H7 (cell line): ENCODE data around the gene CARNS1. TPM values are rescaled to one million over a fixed set of nuclear protein-coding genes. Genes with fewer than 3 reads are reported as not detected.

ENCODE experiments used
- DNase-seq: peaks from one replicate; pipeline ENCODE4 v3.0.0; 2012
- H3K27me3 ChIP-seq: 2 replicates; pipeline ENCODE4 v1.6.0; 2011; ENCODE audit warnings: mild to moderate bottlenecking, low read length; ENCODE audit not compliant: control insufficient read depth, insufficient read depth
- H3K36me3 ChIP-seq: replicated peaks from 2 replicates; pipeline ENCODE4 v1.5.1; 2011; ENCODE audit warnings: low read length; ENCODE audit not compliant: control insufficient read depth, insufficient read depth
- H3K4me3 ChIP-seq: 2 replicates; pipeline ENCODE4 v1.5.1; 2011; ENCODE audit warnings: low read depth, mild to moderate bottlenecking, control low read depth, low read length, moderate library complexity; ENCODE audit not compliant: insufficient read depth
- total RNA-seq: library from RNA; depleted of rRNA; stranded (reverse); fragments of >200 nt; shearing (Covaris generic); gene quantifications from 2 replicates; pipeline ENCODE4 v1.2.3, GENCODE V29; 2014; rRNA removed

The CARNS1 gene
- 0.07 and 0.17 TPM in 2 replicates for total RNA-seq

GRCh38 chr11:67415501-67416304 lies at the start of gene CARNS1:
TSS of gene CARNS1 (plus strand) at chr11:67415678. CDS start at chr11:67416200, 522 bp downstream.
- Histone ChIP-seq H3K36me3 (no peaks in the 10 kb centered on the region), H3K27me3 (peaks cover 20% of the 10 kb centered on the region), H3K4me3 (peak within 1 kb of the TSS; percentile 30)
- DNase-seq: peak; percentile 90

- Histone ChIP-seq H3K36me3 (no peaks in the 10 kb centered on the region), H3K27me3 (peaks cover 2% of the 10 kb centered on the region), H3K4me3 (no peak overlapping the region)
- DNase-seq: peak; percentile 80
Measured at GRCh38 chr11:67365736-67366444, 49.6 kb upstream of the CARNS1 start.

- Histone ChIP-seq H3K36me3 (no peaks in the 10 kb centered on the region), H3K27me3 (peaks cover 6% of the 10 kb centered on the region), H3K4me3 (no peak overlapping the region)
- no peak for DNase-seq
Measured at GRCh38 chr11:67366546-67366945, 48.9 kb upstream of the CARNS1 start.

GRCh38 chr11:67366961-67367760 lies 48.3 kb upstream of the CARNS1 start:
- DNase-seq: peak; percentile 54
- Histone ChIP-seq H3K27me3 (peaks cover 12% of the 10 kb centered on the region), H3K36me3 (no peaks in the 10 kb centered on the region), H3K4me3 (no peak overlapping the region)

GRCh38 chr11:67367761-67368227 lies 47.7 kb upstream of the CARNS1 start:
- peak; percentile 48 for DNase-seq
- Histone ChIP-seq H3K36me3 (no peaks in the 10 kb centered on the region), H3K4me3 (no peak overlapping the region), H3K27me3 (peaks cover 13% of the 10 kb centered on the region)

- no peak overlapping the region for H3K4me3 ChIP-seq
- DNase-seq: no peak
- peaks cover 13% of the 10 kb centered on the region for H3K27me3 ChIP-seq
- no peaks in the 10 kb centered on the region for H3K36me3 ChIP-seq
Measured at GRCh38 chr11:67368621-67369020, 46.9 kb upstream of the CARNS1 start.

GRCh38 chr11:67369275-67369674 lies 46.2 kb upstream of the CARNS1 start:
- Histone ChIP-seq H3K4me3 (no peak overlapping the region), H3K27me3 (peaks cover 13% of the 10 kb centered on the region), H3K36me3 (no peaks in the 10 kb centered on the region)
- no peak for DNase-seq

GRCh38 chr11:67369801-67370284 lies 45.6 kb upstream of the CARNS1 start:
- DNase-seq: peak; percentile 48
- Histone ChIP-seq H3K27me3 (peaks cover 17% of the 10 kb centered on the region), H3K36me3 (no peaks in the 10 kb centered on the region), H3K4me3 (no peak overlapping the region)

- Histone ChIP-seq H3K4me3 (no peak overlapping the region), H3K36me3 (no peaks in the 10 kb centered on the region), H3K27me3 (peaks cover 17% of the 10 kb centered on the region)
- peak; percentile 67 for DNase-seq
Measured at GRCh38 chr11:67370351-67371076, 45.0 kb upstream of the CARNS1 start.

- Histone ChIP-seq H3K27me3 (peaks cover 22% of the 10 kb centered on the region), H3K36me3 (no peaks in the 10 kb centered on the region), H3K4me3 (peak overlapping the region; percentile 62; the same call in 1 of the 2 replicates)
- peak; percentile 91 for DNase-seq
Measured at GRCh38 chr11:67371189-67371910, 44.1 kb upstream of the CARNS1 start.

- H3K27me3 ChIP-seq: peaks cover 27% of the 10 kb centered on the region
- H3K36me3 ChIP-seq: no peaks in the 10 kb centered on the region
- H3K4me3 ChIP-seq: peak overlapping the region; percentile 62
- peak; percentile 81 for DNase-seq
Measured at GRCh38 chr11:67371911-67372320, 43.6 kb upstream of the CARNS1 start.

- Histone ChIP-seq H3K36me3 (no peaks in the 10 kb centered on the region), H3K4me3 (peak overlapping the region; percentile 62), H3K27me3 (peaks cover 32% of the 10 kb centered on the region)
- DNase-seq: peak; percentile 93
Measured at GRCh38 chr11:67372321-67372992, 43.0 kb upstream of the CARNS1 start.
